Hepatocyte (in vitro differentiated cells): ENCODE results near the gene MAST4.

Source experiments
- CTCF ChIP-seq: fragments of 200-600 bp; sonication (generic); IDR thresholded peaks from 2 replicates; pipeline ENCODE4 v1.5.1; 2016; ENCODE audit warnings: antibody characterized with exemption, mild to moderate bottlenecking; ENCODE audit not compliant: poor library complexity
- EZH2 ChIP-seq: fragments of 200-600 bp; sonication (generic); IDR thresholded peaks from 2 replicates; pipeline ENCODE4 v1.6.1; 2016; ENCODE audit warnings: antibody characterized with exemption, mild to moderate bottlenecking, borderline replicate concordance

GRCh38 chr5:66789434-66789833 is 193.2 kb downstream of the MAST4 start:
- no peak for TF ChIP-seq CTCF
- TF ChIP-seq EZH2: no peak
